Caco-2 (cell line): ENCODE measurements around the gene PPFIBP2. TPM values are rescaled to one million over a fixed set of nuclear protein-coding genes. Genes with fewer than 3 reads are reported as not detected.

ENCODE experiments used
- BruUV-seq: library from RNA; stranded (reverse); fragments of 400-500 nt; replicated peaks from 2 replicates; lab custom pipeline; 2021; lab: Mats Ljungman, UMichigan
- CTCF ChIA-PET: fragments of 300-600 bp; sonication (Branson Sonifier 250); formaldehyde crosslinking; loops from one replicate; lab custom pipeline; 2022; ENCODE audit warnings: antibody characterized with exemption; lab: Charles Lee
- POLR2A ChIA-PET: fragments of 300-600 bp; sonication (Branson Sonifier 250); formaldehyde crosslinking; loops from one replicate; lab custom pipeline; 2022; ENCODE audit warnings: antibody characterized with exemption; lab: Charles Lee
- DNase-seq, 2 experiments: peaks; one replicate each; pipeline versions ENCODE4 v3.0.0 to v3.0.0-alpha.2; 2020 to 2022
- H3K27me3 ChIP-seq: replicated peaks from 2 replicates; pipeline ENCODE4 v1.6.0; 2011; ENCODE audit warnings: low read length; ENCODE audit not compliant: control insufficient read depth, insufficient read depth
- H3K36me3 ChIP-seq: 2 replicates; pipeline ENCODE4 v1.5.1; 2011; ENCODE audit warnings: low read length; ENCODE audit not compliant: control insufficient read depth, insufficient read depth
- H3K4me1 ChIP-seq: fragments of 250-450 bp; sonication (Bioruptor Pico); 2 replicates; pipeline ENCODE4 v1.5.1; 2020; ENCODE audit warnings: mild to moderate bottlenecking
- H3K4me3 ChIP-seq: 2 replicates; pipeline ENCODE4 v1.5.1; 2011; ENCODE audit warnings: low read depth, mild to moderate bottlenecking, control low read depth, low read length
- H3K9me3 ChIP-seq: fragments of 250-450 bp; sonication (Bioruptor Pico); 2 replicates; pipeline ENCODE4 v1.5.1; 2020; ENCODE audit warnings: mild to moderate bottlenecking, moderate library complexity
- H3K27ac Mint-ChIP-seq: one replicate; pipeline ENCODE4 v1.8.0; 2022; ENCODE audit warnings: mixed read lengths; ENCODE audit not compliant: unreplicated experiment
- H3K27me3 Mint-ChIP-seq: one replicate; pipeline ENCODE4 v1.8.0; 2022; ENCODE audit warnings: mixed read lengths; ENCODE audit not compliant: insufficient read depth, unreplicated experiment
- H3K36me3 Mint-ChIP-seq: one replicate; pipeline ENCODE4 v1.8.0; 2022; ENCODE audit warnings: mild to moderate bottlenecking, mixed read lengths; ENCODE audit not compliant: insufficient read depth, unreplicated experiment
- H3K4me1 Mint-ChIP-seq: one replicate; pipeline ENCODE4 v1.8.0; 2022; ENCODE audit warnings: low read depth, mixed read lengths; ENCODE audit not compliant: unreplicated experiment
- H3K4me3 Mint-ChIP-seq: one replicate; pipeline ENCODE4 v1.8.0; 2022; ENCODE audit warnings: mild to moderate bottlenecking, moderate library complexity, mixed read lengths; ENCODE audit not compliant: unreplicated experiment
- H3K9me3 Mint-ChIP-seq: one replicate; pipeline ENCODE4 v1.8.0; 2022; ENCODE audit warnings: mixed read lengths; ENCODE audit not compliant: unreplicated experiment
- intact Hi-C: fragments of 100-400 bp; cut with micrococcal nuclease; formaldehyde crosslinking; loops from one replicate; pipeline ENCODE4 v1.10.0; 2022; ENCODE audit not compliant: unreplicated experiment
- total RNA-seq: library from RNA; stranded (reverse); gene quantifications from 2 replicates; pipeline ENCODE4 v1.2.3, GENCODE V29; 2022
- TF ChIP-seq, protein P1 (sequence below), 2 experiments: fragments of 200-600 bp in 1 of 2; IDR thresholded peaks; 1 replicate in 1 of 2; 2 replicates in 1 of 2; pipeline versions ENCODE4 v1.5.1 to v1.8.0; 2011 to 2022; ENCODE audit warnings: antibody characterized with exemption in 1 of 2, control low read depth in 1 of 2, inconsistent platforms in 1 of 2, low read depth in 1 of 2, low read length in 1 of 2, mild to moderate bottlenecking in 1 of 2, moderate library complexity in 1 of 2; ENCODE audit not compliant: insufficient read depth in 1 of 2, severe bottlenecking in 1 of 2, unreplicated experiment in 1 of 2

PPFIBP2 gene
- total RNA-seq, 1 experiment from 2014 or later = 72.5 TPM

DNA sequence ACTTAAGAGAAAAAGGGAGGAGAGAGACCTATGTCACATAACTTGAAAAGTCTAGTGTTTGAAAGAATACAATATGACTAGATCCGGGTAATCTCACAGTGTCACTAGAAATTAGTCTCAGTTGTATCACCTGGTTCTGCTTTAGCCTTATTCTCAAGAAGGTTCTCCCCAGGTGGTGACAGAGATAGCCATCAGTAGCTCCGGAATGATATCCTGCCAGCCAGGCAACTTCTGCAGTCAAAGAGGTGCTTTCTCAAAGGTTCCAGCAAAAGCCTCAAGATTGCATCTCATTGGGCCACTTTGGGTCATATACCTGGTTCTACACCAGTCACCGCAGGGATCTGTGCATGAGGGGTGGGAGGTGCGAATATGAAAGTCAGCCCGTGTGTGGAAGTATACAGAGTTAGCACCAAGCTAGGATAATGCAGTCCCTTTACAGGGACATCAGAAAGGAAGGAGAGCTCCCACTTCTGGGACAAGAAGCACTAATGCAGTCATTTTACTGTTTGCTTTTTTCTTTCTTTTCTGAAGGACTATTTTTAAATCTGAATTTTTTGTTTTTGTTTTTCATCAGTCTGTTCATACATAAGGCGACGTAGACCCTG, 98.4 kb downstream of the PPFIBP2 start:
- no peaks in the 10 kb centered on the region for H3K27me3 Mint-ChIP-seq
- no peak overlapping the region for H3K4me3 ChIP-seq
- peaks cover 7% of the 10 kb centered on the region for H3K36me3 ChIP-seq
- H3K4me1 ChIP-seq = peaks cover 66% of the 10 kb centered on the region
- no peaks in the 10 kb centered on the region for H3K9me3 Mint-ChIP-seq
- peaks cover 71% of the 10 kb centered on the region for H3K36me3 Mint-ChIP-seq
- peak; percentile 45 to 46 for DNase-seq
- CTCF ChIA-PET = interaction anchor here (0.7 to 1.5 kb wide), 4 partner anchors 38 to 65 kb away, joined by 3 to 9 read pairs (median 4); no protein-coding TSS in a partner anchor
- H3K4me1 Mint-ChIP-seq = peaks cover 44% of the 10 kb centered on the region
- POLR2A ChIA-PET = interaction anchor here (0.6 to 0.7 kb wide), 2 partner anchors 38 to 40 kb away, joined by 3 read pairs; no protein-coding TSS in a partner anchor
- H3K4me3 Mint-ChIP-seq = peak overlapping the region; percentile 61
- no peaks in the 10 kb centered on the region for H3K27me3 ChIP-seq
- intact Hi-C loops = loop anchor here (1.0 kb wide), 2 partner anchors 12 to 39 kb away; no protein-coding TSS in a partner anchor
- H3K9me3 ChIP-seq = no peaks in the 10 kb centered on the region
- BruUV-seq = TSS peak; percentile 96
- H3K27ac Mint-ChIP-seq = peak overlapping the region; percentile 73
- TF ChIP-seq, protein P1, sequence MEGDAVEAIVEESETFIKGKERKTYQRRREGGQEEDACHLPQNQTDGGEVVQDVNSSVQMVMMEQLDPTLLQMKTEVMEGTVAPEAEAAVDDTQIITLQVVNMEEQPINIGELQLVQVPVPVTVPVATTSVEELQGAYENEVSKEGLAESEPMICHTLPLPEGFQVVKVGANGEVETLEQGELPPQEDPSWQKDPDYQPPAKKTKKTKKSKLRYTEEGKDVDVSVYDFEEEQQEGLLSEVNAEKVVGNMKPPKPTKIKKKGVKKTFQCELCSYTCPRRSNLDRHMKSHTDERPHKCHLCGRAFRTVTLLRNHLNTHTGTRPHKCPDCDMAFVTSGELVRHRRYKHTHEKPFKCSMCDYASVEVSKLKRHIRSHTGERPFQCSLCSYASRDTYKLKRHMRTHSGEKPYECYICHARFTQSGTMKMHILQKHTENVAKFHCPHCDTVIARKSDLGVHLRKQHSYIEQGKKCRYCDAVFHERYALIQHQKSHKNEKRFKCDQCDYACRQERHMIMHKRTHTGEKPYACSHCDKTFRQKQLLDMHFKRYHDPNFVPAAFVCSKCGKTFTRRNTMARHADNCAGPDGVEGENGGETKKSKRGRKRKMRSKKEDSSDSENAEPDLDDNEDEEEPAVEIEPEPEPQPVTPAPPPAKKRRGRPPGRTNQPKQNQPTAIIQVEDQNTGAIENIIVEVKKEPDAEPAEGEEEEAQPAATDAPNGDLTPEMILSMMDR (IDR thresholded peaks at IDR 0.05; ENCODE audit: insufficient read depth in 1 of 2, low read depth in 1 of 2, low read length in 1 of 2, severe bottlenecking in 1 of 2, unreplicated experiment in 1 of 2) = no peak

DNA sequence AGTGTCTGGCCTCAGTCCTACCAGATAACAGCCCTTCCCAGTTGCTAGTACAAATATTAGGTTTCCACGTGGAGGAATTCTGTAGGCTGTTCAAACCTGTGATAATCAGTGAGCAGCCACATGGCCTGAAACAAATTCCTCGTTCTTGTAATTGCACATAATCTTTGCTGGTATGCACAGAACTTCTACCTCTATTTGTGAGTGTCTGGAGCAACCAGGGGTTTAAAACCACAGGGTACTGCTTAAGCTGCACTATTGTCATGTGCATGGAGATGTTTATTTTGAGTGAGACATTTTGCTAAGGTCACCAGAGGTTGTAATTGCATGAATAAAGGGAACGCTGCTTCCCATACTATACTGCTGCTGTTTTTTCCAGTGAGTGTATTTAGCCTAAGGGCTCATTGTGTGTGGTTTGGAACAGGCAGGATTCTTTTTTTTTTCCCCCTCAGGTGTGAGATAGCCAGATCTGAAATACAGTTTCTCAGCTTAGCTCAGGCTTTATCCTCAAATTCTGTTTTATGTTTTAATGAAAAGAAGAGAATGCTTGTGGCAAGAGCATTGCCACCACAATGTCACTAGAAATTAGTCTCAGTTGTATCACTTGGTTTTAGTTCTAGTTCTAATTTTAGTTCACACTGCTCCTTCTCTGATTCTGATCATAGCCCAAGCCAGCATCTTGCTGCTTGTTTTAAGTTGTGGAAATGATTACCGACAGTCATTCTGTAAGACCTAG, 99.0 kb downstream of the PPFIBP2 start:
- peaks cover 63% of the 10 kb centered on the region for H3K4me1 ChIP-seq

DNA sequence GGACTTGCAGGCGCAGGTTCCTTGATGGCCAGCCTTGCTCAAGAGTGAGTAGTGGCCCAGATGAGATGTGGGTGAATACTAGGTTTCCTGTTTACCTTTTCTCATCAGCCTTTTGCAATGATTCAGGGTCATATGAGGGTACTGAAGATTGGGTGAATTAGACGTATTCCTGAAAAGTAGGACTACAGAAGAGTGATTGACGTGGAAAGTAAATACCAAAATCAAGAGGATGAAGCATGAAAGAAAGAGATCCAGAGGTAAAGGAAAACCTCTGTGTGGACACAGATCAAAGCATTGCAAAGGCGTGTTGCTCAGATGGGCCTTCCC, 99.6 kb downstream of the PPFIBP2 start:
- peaks cover 57% of the 10 kb centered on the region for H3K4me1 ChIP-seq
- H3K27ac Mint-ChIP-seq = peak overlapping the region; percentile 73
- H3K36me3 ChIP-seq = peaks cover 9% of the 10 kb centered on the region
- H3K4me3 ChIP-seq = no peak overlapping the region
- no TSS peak for BruUV-seq
- peaks cover 44% of the 10 kb centered on the region for H3K4me1 Mint-ChIP-seq
- TF ChIP-seq, protein P1 (IDR thresholded peaks at IDR 0.05; ENCODE audit: insufficient read depth in 1 of 2, low read depth in 1 of 2, low read length in 1 of 2, severe bottlenecking in 1 of 2, unreplicated experiment in 1 of 2) = no peak
- intact Hi-C loops = loop anchor here (1.0 kb wide), 1 partner anchor 8 kb away; no protein-coding TSS in a partner anchor
- no peak for DNase-seq
- H3K9me3 Mint-ChIP-seq = no peaks in the 10 kb centered on the region
- H3K27me3 Mint-ChIP-seq = no peaks in the 10 kb centered on the region
- peak overlapping the region; percentile 61 for H3K4me3 Mint-ChIP-seq
- H3K36me3 Mint-ChIP-seq = peaks cover 74% of the 10 kb centered on the region
- POLR2A ChIA-PET = no interaction called here
- CTCF ChIA-PET = interaction anchor here (1.1 kb wide), 1 partner anchor 40 kb away, joined by 4 read pairs; no protein-coding TSS in a partner anchor
- H3K27me3 ChIP-seq = no peaks in the 10 kb centered on the region
- H3K9me3 ChIP-seq = no peaks in the 10 kb centered on the region

More for the DNA sequence above, 99.0 kb downstream of the PPFIBP2 start:
- TSS peak; percentile 1 for BruUV-seq
- intact Hi-C loops = loop anchor here (1.0 kb wide), 3 partner anchors 8 to 40 kb away; no protein-coding TSS in a partner anchor
- Mint-ChIP-seq H3K27me3 (no peaks in the 10 kb centered on the region), H3K27ac (peak overlapping the region; percentile 73), H3K36me3 (peaks cover 74% of the 10 kb centered on the region), H3K4me1 (peaks cover 44% of the 10 kb centered on the region), H3K4me3 (peak overlapping the region; percentile 61), H3K9me3 (no peaks in the 10 kb centered on the region)
- peaks cover 9% of the 10 kb centered on the region for H3K36me3 ChIP-seq
- H3K27me3 ChIP-seq = no peaks in the 10 kb centered on the region
- no peak overlapping the region for H3K4me3 ChIP-seq
- CTCF ChIA-PET = interaction anchor here (1.1 to 1.5 kb wide), 3 partner anchors 39 to 53 kb away, joined by 3 to 9 read pairs (median 4); no protein-coding TSS in a partner anchor
- TF ChIP-seq, protein P1 (IDR thresholded peaks at IDR 0.05; ENCODE audit: insufficient read depth in 1 of 2, low read depth in 1 of 2, low read length in 1 of 2, severe bottlenecking in 1 of 2, unreplicated experiment in 1 of 2) = no peak
- peak; percentile 79 to 81 for DNase-seq
- H3K9me3 ChIP-seq = no peaks in the 10 kb centered on the region
- POLR2A ChIA-PET = interaction anchor here (0.6 kb wide), 1 partner anchor 39 kb away, joined by 3 read pairs; no protein-coding TSS in a partner anchor
